ENCODE results near the gene TCF7. TPM values are rescaled to one million over a fixed set of nuclear protein-coding genes. Genes with fewer than 3 reads are reported as not detected.

The TCF7 gene
- polyA plus RNA-seq, 12 donors: 1.7 to 22.1 (median 2.5) TPM; not detected in 1

- DNase-seq: no peak
Observed at GRCh38 chr5:134088994-134089560, 25.4 kb upstream of the TCF7 start.

GRCh38 chr5:134090522-134090921, 24.0 kb upstream of the TCF7 start:
- DNase-seq: no peak

- DNase-seq: no peak
Observed at GRCh38 chr5:134091626-134092121, 22.8 kb upstream of the TCF7 start.

GRCh38 chr5:134092875-134093274, 21.6 kb upstream of the TCF7 start:
- DNase-seq: no peak

- DNase-seq: no peak
Observed at GRCh38 chr5:134093351-134093750, 21.1 kb upstream of the TCF7 start.

- no peak for DNase-seq
Observed at GRCh38 chr5:134095293-134095692, 19.2 kb upstream of the TCF7 start.

- no peak for DNase-seq
Observed at GRCh38 chr5:134095887-134096589, 18.4 kb upstream of the TCF7 start.

GRCh38 chr5:134097211-134097749, 17.2 kb upstream of the TCF7 start:
- no peak for DNase-seq

GRCh38 chr5:134098690-134099089, 15.8 kb upstream of the TCF7 start:
- DNase-seq: no peak

- no peak for DNase-seq
Observed at GRCh38 chr5:134099288-134099872, 15.1 kb upstream of the TCF7 start.

GRCh38 chr5:134099939-134100282, 14.6 kb upstream of the TCF7 start:
- no peak for DNase-seq

GRCh38 chr5:134100283-134101091, 14.0 kb upstream of the TCF7 start:
- DNase-seq: no peak

GRCh38 chr5:134101686-134102439, 12.6 kb upstream of the TCF7 start:
- DNase-seq: no peak

GRCh38 chr5:134103397-134103796, 11.1 kb upstream of the TCF7 start:
- DNase-seq: no peak

- no peak for DNase-seq
Observed at GRCh38 chr5:134103998-134104654, 10.4 kb upstream of the TCF7 start.

- DNase-seq: no peak
Observed at GRCh38 chr5:134106991-134107701, 7.3 kb upstream of the TCF7 start.

- DNase-seq: no peak
Observed at GRCh38 chr5:134107779-134108178, 6.7 kb upstream of the TCF7 start.

GRCh38 chr5:134110382-134110781, 4.1 kb upstream of the TCF7 start:
- no peak for DNase-seq

GRCh38 chr5:134111741-134112647, 2.5 kb upstream of the TCF7 start:
- DNase-seq: no peak
